HG03196 (cell line): ENCODE measurements around the gene CHODL.

Experiments used
- ATAC-seq: cut with Tn5 transposase; IDR thresholded peaks from one replicate; pipeline ENCODE4 v1.9.1; 2021; ENCODE audit not compliant: unreplicated experiment

CHODL gene

GRCh38 chr21:18285379-18285778, 40.7 kb downstream of the CHODL start:
- ATAC-seq = no peak

GRCh38 chr21:18289876-18290275, 45.2 kb downstream of the CHODL start:
- no peak for ATAC-seq

- ATAC-seq = no peak
These were observed 49.5 kb downstream of the CHODL start for GRCh38 chr21:18294100-18294499.

GRCh38 chr21:18298228-18298627, 53.6 kb downstream of the CHODL start:
- ATAC-seq = no peak
